HepG2 (cell line): ENCODE results near the gene TLCD3B.

Experiments
- GLI4 ChIP-seq: sonication (generic); formaldehyde crosslinking; IDR thresholded peaks from 2 replicates; pipeline ENCODE4 v1.5.1; 2020; ENCODE audit warnings: missing genetic modification reagents, mild to moderate bottlenecking, moderate library complexity, borderline replicate concordance
- HDAC2 ChIP-seq: sonication (generic); formaldehyde crosslinking; IDR thresholded peaks from 2 replicates; pipeline ENCODE4 v1.4.0; 2020; ENCODE audit warnings: missing genetic modification reagents
- SOX6 ChIP-seq, 2 experiments: fragments of 450-650 bp in 1 of 2; sonication (generic) in 1 of 2; formaldehyde crosslinking in 1 of 2; IDR thresholded peaks; 2 replicates each; pipeline versions ENCODE4 v1.4.0 to v1.6.1; 2017 to 2020; ENCODE audit warnings: antibody characterized with exemption in 1 of 2, mild to moderate bottlenecking in 1 of 2, missing genetic modification reagents in 1 of 2
- TAF15 ChIP-seq: fragments of 200-400 bp; formaldehyde crosslinking; IDR thresholded peaks from one replicate; pipeline ENCODE4 v1.6.1; 2018; ENCODE audit warnings: mild to moderate bottlenecking, low read depth, low read length; ENCODE audit not compliant: poor library complexity, severe bottlenecking
- TCF12 ChIP-seq, 2 experiments: fragments of 450-650 bp in 1 of 2; sonication (generic) in 1 of 2; formaldehyde crosslinking in 1 of 2; IDR thresholded peaks; 2 replicates each; pipeline versions ENCODE4 v1.6.1 to v1.8.0; 2017 to 2022; ENCODE audit warnings: antibody characterized with exemption in 1 of 2, mild to moderate bottlenecking in 1 of 2, missing genetic modification reagents in 1 of 2, moderate library complexity in 1 of 2
- ZKSCAN8 ChIP-seq: IDR thresholded peaks from 2 replicates; pipeline ENCODE4 v1.6.1; 2016; ENCODE audit warnings: borderline replicate concordance, missing genetic modification reagents, missing compliant biosample characterization
- ZNF468 ChIP-seq: sonication (generic); formaldehyde crosslinking; IDR thresholded peaks from 2 replicates; pipeline ENCODE4 v1.8.0; 2022; ENCODE audit warnings: mild to moderate bottlenecking, moderate library complexity, missing genetic modification reagents
- ZNF557 ChIP-seq: sonication (generic); formaldehyde crosslinking; IDR thresholded peaks from 2 replicates; pipeline ENCODE4 v1.4.0; 2020; ENCODE audit warnings: missing genetic modification reagents
- TF ChIP-seq, protein P1 (sequence below): sonication (generic); formaldehyde crosslinking; IDR thresholded peaks from 2 replicates; pipeline ENCODE4 v1.4.0; 2020; ENCODE audit warnings: missing genetic modification reagents
- TF ChIP-seq, protein P2 (sequence below): IDR thresholded peaks from 2 replicates; pipeline ENCODE4 v1.6.1; 2016; ENCODE audit warnings: mild to moderate bottlenecking, missing biosample characterization, missing genetic modification reagents
- TF ChIP-seq, protein P3 (sequence below): fragments of 450-650 bp; IDR thresholded peaks from 2 replicates; pipeline ENCODE4 v1.6.1; 2017; ENCODE audit warnings: mild to moderate bottlenecking
- TF ChIP-seq, protein P4 (sequence below): sonication (generic); formaldehyde crosslinking; IDR thresholded peaks from 2 replicates; pipeline ENCODE4 v1.4.0; 2020; ENCODE audit warnings: low read depth, missing genetic modification reagents

DNA sequence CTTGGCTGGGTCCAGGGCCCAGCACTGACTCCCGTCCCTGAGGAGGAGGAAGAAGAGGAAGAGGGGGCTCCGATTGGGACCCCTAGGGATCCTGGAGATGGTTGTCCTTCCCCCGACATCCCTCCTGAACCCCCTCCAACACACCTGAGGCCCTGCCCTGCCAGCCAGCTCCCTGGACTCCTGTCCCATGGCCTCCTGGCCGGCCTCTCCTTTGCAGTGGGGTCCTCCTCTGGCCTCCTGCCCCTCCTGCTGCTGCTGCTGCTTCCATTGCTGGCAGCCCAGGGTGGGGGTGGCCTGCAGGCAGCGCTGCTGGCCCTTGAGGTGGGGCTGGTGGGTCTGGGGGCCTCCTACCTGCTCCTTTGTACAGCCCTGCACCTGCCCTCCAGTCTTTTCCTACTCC is 44.1 kb downstream of the TLCD3B start:
- TF ChIP-seq ZNF557 (no peak), TCF12 (IDR thresholded peaks at IDR 0.05) (no peak), TCF12 (CRISPR knock-in tag; IDR thresholded peaks at IDR 0.05) (no peak), GLI4 (CRISPR knock-in tag) (no peak), HDAC2 (no peak), ZNF468 (no peak), TAF15 (no peak), ZKSCAN8 (CRISPR knock-in tag) (no peak), SOX6 (IDR thresholded peaks at IDR 0.05) (no peak), SOX6 (CRISPR knock-in tag; IDR thresholded peaks at IDR 0.05) (no peak)
- TF ChIP-seq, protein P1, sequence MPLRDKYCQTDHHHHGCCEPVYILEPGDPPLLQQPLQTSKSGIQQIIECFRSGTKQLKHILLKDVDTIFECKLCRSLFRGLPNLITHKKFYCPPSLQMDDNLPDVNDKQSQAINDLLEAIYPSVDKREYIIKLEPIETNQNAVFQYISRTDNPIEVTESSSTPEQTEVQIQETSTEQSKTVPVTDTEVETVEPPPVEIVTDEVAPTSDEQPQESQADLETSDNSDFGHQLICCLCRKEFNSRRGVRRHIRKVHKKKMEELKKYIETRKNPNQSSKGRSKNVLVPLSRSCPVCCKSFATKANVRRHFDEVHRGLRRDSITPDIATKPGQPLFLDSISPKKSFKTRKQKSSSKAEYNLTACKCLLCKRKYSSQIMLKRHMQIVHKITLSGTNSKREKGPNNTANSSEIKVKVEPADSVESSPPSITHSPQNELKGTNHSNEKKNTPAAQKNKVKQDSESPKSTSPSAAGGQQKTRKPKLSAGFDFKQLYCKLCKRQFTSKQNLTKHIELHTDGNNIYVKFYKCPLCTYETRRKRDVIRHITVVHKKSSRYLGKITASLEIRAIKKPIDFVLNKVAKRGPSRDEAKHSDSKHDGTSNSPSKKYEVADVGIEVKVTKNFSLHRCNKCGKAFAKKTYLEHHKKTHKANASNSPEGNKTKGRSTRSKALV (CRISPR knock-in tag): no peak
- TF ChIP-seq, protein P2, sequence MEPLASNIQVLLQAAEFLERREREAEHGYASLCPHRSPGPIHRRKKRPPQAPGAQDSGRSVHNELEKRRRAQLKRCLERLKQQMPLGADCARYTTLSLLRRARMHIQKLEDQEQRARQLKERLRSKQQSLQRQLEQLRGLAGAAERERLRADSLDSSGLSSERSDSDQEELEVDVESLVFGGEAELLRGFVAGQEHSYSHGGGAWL (CRISPR knock-in tag): no peak
- TF ChIP-seq, protein P3, sequence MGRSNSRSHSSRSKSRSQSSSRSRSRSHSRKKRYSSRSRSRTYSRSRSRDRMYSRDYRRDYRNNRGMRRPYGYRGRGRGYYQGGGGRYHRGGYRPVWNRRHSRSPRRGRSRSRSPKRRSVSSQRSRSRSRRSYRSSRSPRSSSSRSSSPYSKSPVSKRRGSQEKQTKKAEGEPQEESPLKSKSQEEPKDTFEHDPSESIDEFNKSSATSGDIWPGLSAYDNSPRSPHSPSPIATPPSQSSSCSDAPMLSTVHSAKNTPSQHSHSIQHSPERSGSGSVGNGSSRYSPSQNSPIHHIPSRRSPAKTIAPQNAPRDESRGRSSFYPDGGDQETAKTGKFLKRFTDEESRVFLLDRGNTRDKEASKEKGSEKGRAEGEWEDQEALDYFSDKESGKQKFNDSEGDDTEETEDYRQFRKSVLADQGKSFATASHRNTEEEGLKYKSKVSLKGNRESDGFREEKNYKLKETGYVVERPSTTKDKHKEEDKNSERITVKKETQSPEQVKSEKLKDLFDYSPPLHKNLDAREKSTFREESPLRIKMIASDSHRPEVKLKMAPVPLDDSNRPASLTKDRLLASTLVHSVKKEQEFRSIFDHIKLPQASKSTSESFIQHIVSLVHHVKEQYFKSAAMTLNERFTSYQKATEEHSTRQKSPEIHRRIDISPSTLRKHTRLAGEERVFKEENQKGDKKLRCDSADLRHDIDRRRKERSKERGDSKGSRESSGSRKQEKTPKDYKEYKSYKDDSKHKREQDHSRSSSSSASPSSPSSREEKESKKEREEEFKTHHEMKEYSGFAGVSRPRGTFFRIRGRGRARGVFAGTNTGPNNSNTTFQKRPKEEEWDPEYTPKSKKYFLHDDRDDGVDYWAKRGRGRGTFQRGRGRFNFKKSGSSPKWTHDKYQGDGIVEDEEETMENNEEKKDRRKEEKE: no peak
- TF ChIP-seq, protein P4, sequence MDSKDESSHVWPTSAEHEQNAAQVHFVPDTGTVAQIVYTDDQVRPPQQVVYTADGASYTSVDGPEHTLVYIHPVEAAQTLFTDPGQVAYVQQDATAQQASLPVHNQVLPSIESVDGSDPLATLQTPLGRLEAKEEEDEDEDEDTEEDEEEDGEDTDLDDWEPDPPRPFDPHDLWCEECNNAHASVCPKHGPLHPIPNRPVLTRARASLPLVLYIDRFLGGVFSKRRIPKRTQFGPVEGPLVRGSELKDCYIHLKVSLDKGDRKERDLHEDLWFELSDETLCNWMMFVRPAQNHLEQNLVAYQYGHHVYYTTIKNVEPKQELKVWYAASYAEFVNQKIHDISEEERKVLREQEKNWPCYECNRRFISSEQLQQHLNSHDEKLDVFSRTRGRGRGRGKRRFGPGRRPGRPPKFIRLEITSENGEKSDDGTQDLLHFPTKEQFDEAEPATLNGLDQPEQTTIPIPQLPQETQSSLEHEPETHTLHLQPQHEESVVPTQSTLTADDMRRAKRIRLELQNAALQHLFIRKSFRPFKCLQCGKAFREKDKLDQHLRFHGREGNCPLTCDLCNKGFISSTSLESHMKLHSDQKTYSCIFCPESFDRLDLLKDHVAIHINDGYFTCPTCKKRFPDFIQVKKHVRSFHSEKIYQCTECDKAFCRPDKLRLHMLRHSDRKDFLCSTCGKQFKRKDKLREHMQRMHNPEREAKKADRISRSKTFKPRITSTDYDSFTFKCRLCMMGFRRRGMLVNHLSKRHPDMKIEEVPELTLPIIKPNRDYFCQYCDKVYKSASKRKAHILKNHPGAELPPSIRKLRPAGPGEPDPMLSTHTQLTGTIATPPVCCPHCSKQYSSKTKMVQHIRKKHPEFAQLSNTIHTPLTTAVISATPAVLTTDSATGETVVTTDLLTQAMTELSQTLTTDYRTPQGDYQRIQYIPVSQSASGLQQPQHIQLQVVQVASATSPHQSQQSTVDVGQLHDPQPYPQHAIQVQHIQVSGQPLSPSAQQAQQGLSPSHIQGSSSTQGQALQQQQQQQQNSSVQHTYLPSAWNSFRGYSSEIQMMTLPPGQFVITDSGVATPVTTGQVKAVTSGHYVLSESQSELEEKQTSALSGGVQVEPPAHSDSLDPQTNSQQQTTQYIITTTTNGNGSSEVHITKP (CRISPR knock-in tag): no peak
